ENCODE data around the gene TOP2A.

The TOP2A gene

DNA sequence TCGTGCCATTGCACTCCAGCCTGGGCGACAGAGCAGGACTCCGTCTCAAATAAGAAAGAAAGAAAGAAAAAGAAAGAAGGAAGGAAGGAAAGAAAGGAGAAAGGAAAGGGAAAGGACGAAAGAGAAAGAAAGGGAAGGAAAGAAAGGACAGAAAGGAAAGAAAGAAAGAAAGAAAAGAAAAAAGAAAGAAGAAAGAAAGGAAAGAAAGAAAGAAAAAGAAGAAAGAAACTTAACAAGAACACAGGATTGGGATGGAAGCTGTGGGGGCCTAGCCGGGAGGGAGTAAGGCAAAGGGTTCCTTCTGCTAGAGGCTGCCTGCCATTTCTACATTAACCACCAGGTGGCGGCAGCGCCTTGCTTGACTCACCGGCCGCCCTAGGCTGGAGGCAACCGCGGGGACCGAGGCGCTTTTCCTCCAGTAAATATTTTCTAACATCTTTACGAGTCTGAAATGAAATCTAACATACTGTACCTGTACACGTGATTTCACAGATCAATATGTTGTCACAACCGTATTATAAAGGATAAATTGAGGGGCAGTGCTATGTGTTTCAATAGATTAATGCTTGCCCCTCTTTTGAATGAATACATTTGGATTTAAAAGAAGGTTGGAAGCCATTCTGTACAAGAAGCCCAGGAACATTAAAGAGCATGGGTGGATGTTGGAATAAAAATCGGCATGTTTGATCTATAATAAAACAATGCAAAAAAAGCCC, 59.2 kb downstream of the TOP2A start:
- peak; percentile 84 for DNase-seq (ENCODE audit: low read depth)

DNA sequence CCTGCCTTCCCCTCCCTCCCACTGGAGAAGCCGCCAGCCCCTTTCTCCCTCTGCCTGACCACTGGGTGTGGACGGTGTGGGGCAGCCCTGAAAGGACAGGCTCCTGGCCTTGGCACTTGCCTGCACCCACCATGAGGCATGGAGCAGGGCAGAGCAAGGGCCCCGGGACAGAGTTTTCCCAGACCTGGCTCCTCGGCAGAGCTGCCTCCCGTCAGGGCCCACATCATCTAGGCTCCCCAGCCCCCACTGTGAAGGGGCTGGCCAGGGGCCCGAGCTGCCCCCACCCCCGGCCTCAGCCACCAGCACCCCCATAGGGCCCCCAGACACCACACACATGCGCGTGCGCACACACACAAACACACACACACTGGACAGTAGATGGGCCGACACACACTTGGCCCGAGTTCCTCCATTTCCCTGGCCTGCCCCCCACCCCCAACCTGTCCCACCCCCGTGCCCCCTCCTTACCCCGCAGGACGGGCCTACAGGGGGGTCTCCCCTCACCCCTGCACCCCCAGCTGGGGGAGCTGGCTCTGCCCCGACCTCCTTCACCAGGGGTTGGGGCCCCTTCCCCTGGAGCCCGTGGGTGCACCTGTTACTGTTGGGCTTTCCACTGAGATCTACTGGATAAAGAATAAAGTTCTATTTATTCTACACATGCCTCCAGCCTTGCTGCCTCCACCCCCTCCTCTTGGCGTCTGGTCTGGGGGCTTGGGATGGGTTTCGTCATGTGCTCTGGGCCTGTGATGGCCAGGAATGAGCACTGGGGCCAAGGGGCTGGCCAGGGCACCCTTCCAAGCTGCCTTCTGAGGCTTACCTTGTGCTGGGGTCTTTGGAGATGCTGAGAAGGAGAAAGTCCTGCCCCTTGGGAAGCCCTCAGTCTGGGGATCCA, 60.5 kb downstream of the TOP2A start:
- DNase-seq (ENCODE audit: low read depth), result no peak

DNA sequence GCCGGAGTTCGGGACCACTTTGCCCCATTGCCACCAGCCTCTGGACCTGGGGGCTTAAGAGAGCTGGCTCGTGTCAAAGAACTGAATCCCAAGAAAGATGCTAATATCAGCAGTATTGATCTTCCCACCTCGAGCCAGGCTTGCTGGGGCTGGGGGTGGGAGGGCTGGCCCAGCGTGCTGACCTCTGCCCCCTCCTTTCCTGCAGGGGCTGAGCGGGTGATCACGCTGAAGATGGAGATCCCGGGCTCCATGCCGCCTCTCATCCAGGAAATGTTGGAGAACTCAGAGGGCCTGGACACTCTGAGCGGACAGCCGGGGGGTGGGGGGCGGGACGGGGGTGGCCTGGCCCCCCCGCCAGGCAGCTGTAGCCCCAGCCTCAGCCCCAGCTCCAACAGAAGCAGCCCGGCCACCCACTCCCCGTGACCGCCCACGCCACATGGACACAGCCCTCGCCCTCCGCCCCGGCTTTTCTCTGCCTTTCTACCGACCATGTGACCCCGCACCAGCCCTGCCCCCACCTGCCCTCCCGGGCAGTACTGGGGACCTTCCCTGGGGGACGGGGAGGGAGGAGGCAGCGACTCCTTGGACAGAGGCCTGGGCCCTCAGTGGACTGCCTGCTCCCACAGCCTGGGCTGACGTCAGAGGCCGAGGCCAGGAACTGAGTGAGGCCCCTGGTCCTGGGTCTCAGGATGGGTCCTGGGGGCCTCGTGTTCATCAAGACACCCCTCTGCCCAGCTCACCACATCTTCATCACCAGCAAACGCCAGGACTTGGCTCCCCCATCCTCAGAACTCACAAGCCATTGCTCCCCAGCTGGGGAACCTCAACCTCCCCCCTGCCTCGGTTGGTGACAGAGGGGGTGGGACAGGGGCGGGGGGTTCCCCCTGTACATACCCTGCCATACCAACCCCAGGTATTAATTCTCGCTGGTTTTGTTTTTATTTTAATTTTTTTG, 61.6 kb downstream of the TOP2A start:
- no peak for DNase-seq (ENCODE audit: low read depth)

DNA sequence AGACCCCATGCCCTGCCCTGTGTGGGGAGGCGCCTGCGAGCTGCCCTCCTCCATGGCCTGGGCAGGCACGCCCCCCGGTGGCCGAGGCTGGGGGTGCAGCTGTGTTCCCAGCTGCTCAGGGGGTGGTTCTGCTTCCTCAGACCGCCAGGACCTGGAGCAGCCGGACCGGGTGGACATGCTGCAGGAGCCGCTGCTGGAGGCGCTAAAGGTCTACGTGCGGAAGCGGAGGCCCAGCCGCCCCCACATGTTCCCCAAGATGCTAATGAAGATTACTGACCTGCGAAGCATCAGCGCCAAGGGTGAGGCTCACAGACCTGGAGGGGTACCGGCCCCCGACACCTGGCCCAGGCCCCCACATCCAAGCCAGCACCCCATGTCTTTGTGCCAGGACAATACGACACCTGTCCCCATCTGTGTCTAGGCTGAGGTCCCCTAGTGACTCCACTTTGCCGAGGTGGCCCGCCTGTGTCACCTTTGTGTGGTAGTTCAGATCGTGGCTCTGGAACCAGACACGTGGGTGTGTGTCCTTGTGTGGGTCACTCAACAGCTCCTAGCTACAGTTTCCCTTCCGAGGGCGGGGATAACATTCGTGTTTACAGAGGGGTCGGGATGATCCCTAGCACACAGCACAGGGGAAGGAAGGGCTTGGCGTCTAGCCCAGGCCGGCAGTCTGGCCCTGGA, 62.4 kb downstream of the TOP2A start:
- DNase-seq (ENCODE audit: low read depth), result peak; percentile 73

DNA sequence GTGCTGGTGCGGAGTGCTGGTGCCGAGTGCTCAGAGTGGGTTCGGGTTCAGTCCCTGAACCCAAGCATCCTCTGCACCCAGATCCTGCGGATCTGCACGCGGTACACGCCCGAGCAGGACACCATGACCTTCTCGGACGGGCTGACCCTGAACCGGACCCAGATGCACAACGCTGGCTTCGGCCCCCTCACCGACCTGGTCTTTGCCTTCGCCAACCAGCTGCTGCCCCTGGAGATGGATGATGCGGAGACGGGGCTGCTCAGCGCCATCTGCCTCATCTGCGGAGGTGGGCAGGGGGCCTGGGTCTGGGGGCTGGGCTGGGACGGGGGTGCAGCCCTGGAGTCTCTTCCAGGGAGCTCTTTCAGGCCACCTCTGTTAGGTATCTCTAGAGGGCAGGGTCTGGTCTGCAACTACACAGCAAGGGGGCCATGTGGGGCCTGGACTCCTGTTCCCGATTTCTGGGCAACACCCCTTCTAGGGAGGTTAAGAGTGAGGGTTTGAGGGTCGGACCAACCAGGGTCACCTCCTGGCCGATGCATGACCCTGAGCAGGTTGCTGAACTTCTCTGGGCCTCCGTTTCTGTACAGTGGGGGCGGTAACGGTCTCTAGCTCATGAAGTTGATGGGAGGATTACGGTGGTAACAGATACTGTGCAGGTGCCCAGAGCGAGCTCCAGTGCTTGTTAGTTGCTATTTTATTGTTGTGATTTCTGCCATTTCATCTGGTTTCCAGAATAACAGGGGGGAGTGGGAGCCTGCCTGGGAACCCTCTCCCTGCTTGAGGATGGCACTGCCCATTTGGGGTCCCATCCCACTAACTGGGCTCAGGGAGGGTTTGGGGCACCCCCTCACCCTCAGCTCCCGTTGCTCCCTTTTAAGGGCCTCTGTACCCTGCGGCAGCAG, 63.2 kb downstream of the TOP2A start:
- no peak for DNase-seq (ENCODE audit: low read depth)

DNA sequence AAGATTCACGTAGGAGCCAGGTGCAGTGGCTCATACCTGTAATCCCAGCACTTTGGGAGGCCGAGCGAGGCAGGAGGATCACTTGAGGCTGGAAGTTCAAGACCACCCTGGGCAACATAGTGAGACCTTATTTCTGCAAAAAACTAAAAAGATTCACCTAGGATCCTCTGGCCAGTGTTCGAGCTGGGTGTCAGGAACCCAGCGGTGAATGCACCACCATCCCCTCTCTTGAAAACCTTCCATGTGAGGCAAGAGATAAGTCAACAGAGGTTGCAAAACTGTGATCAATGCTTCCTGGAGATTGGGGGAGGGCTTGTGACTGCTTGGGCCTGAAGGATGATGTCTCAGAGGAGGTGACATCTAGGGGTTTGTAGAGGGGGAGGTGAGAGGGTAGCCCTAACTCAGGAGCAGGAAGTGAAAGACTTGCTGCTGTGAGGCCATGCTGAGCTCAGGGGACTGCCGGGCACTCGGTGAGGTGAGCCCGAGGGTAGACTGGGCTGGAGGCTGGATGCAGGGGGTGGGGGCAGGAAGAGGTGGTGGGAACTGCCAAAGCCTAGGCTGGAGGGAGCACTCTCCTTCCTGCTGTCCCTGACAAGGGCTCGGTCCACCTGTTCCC, 64.8 kb downstream of the TOP2A start:
- no peak for DNase-seq (ENCODE audit: low read depth)

DNA sequence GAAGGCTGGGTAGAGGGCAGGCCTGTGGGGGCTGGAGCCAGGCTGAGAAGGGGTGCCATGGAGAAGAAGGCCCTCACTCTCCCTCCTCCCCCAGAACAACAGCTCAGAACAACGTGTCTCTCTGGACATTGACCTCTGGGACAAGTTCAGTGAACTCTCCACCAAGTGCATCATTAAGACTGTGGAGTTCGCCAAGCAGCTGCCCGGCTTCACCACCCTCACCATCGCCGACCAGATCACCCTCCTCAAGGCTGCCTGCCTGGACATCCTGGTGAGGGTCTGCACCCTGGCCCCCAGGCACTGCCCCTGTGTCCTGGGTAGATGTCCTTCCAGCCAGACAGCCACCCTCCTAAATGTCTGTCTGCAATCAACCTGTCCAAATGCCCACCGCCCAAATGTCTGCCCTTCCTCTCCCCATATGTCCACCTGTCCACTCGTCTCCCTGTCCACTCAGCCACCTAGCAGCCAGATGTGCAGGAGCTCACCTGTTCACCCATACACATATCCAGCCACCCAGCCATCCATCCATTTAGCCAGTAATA, 65.4 kb downstream of the TOP2A start:
- no peak for DNase-seq (ENCODE audit: low read depth)

DNA sequence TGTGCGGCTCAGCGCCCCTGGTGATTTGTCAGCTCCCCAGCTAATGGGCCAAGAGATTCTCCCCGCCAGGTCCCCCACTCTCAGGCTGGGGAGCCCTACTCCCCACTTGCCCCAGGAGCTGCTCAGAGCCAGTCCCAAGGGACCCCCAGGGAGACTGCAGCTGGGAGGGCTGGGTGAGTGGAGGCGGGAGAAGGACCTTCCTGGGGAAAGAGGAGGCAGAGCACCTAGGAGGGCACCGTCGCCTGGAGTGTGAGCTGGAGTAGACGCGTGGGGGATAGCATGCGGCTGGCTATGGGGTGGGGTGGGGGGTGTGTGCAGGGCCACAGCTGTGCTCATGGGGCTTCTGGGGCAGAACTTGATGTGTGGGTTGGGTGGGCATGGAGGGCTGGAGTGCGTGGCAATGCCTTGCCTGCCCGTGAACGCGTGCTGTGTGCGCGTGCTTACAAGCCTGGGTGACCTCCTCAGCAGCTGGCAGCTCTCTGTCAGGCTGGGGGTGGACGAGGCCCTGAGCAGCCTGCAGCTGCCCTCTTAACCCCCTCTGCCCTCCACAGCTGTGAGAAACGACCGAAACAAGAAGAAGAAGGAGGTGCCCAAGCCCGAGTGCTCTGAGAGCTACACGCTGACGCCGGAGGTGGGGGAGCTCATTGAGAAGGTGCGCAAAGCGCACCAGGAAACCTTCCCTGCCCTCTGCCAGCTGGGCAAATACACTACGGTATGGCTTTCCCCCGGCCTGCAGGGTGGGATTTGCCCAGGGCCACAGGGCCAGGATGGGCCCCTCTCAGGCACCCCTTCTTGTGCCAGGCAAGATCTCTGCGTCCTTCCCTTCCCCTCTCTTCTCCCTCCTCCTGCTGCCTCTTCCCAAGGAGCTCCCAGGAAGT, 66.1 kb downstream of the TOP2A start:
- DNase-seq (ENCODE audit: low read depth), result no peak

DNA sequence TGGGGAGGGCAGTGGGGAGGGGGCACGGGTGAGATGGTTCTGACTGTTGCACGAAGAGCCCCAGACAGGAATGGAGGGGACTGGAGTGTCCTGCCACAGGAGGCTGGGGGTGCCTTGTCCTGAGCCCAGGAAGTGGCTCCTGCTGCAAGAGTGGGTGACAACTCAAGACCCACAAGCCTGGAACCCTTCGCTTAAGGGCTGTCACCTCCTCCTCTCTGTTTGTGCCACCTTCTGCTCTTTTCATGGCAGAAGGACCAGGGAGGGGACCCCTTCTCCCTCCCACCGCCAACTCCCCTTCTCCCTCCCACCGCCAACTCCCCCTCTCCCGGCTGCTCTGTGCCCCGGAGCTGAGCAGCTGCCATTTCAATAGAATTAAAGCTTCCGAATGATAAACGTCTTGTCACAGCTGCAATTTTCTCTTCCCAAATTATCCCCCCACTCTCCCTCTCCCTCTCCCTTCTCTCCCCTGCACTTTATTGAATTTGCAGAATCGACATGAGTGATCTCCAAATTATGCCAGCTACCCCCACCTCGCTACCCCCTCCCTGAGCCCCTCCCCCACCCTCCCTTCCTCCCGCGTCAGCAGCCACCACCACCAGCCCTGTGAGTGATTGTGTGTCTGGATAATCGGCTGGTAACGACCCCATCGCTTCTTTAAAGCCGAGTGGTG, 66.9 kb downstream of the TOP2A start:
- no peak for DNase-seq (ENCODE audit: low read depth)

DNA sequence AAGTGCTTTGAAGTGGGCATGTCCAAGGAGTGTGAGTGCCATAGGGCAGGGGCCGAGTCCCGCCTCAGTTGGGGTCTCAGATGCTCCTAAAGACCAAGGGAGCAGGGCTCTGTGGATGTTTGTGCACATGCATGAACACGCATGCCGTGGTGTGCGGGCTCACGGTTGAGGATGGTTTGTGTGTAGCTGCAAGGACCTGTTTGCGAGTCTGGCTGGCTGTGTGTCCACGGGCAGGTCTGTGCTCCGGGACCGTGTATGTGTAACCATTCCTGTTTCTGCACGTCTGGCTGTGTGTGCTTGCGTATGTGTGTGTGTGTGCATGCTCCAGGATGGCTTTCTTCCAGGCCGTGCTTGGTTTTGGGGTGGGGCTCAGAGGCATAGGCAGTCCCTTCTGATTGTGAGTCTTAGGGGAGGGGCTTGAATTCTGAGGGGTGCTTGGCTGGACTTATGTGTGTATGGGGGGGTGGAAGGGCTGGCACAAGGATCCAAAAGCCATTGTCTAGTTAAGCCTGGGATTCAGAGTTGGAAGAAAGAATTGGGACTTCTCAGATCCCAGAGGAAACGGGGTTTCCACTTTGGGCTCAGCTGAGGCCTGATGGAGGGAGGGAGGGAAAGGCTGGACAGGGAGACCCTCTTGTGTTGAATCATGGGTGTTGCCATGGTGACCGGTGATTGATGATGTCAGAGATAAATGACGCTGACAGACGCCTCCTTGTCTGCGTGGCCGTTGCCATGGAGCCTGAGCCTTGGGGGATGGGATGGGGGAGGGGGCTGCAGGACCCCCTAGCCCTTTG, 67.6 kb downstream of the TOP2A start:
- no peak for DNase-seq (ENCODE audit: low read depth)

DNA sequence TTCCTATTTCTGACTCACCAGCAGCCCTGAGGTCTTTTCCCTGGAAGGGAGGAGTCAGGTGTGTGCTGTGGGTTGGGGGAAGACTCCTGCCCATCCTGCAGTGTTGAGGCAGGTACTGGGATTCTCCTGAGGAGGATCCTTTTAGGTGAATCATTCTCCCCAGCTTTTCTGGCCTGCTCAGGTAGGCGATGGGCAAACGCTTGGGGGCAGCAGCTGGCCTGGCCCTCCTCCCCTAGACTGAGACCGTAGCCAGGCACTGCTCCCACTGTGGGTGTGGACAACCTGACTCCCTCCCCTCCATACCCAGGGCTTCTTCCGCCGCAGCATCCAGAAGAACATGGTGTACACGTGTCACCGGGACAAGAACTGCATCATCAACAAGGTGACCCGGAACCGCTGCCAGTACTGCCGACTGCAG, 68.2 kb downstream of the TOP2A start:
- no peak for DNase-seq (ENCODE audit: low read depth)

DNA sequence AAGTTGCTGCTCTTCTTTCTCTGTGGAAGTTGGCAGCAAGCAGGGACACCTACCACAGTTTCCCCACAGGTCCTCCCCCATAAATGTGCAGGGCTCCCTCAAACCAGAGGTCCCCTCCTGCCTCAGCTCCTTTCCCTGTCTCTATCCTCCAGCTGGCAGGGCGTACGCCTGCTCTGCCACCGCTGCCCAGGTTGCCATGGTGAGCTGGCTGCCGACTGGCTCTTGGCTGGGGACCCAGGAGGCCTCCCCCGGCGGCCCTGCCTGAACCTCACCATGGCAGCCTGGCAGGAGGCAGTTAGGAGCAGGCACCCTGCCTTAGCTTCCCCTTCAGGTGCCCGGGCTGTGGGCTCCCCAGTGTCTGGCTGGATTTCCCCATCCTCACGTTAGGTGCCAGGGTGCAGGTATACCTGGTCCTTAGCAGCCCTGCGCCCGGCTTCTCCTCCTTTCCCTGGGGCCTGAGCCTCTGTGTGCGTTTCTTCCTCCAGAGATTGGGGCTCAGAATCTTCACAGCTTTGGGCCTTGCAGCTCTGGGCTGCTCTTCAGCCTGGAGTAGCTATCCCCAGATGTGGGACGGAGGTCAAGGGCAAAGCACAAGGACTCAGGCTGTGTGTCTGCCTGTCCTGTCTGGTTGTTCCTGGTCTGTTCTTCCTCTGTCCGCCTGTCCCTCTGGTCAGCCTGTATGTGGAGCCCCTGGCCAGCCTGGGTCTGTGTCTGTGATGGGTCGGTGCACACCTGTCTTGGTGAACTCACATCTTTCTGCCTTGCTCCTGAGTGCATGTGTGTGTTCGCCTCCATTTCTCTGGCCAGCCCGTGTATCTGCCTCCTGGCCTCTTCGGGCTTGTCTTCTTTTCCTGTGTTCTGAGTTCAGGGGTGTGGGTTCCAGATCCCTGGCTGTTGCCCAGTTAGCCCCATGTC, 68.9 kb downstream of the TOP2A start:
- no peak for DNase-seq (ENCODE audit: low read depth)

DNA sequence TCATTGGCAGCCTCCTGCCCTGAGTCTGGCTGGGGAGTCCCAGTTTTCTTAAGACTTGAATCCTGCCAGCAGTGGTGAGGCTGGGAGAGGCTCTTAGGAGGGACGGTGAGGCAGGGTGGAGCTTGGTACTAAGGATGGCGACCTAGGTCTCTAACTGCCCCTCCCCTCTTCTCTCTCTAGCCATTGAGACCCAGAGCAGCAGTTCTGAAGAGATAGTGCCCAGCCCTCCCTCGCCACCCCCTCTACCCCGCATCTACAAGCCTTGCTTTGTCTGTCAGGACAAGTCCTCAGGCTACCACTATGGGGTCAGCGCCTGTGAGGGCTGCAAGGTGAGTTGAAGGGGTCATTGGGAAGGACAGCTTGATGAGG, 69.6 kb downstream of the TOP2A start:
- no peak for DNase-seq (ENCODE audit: low read depth)

DNA sequence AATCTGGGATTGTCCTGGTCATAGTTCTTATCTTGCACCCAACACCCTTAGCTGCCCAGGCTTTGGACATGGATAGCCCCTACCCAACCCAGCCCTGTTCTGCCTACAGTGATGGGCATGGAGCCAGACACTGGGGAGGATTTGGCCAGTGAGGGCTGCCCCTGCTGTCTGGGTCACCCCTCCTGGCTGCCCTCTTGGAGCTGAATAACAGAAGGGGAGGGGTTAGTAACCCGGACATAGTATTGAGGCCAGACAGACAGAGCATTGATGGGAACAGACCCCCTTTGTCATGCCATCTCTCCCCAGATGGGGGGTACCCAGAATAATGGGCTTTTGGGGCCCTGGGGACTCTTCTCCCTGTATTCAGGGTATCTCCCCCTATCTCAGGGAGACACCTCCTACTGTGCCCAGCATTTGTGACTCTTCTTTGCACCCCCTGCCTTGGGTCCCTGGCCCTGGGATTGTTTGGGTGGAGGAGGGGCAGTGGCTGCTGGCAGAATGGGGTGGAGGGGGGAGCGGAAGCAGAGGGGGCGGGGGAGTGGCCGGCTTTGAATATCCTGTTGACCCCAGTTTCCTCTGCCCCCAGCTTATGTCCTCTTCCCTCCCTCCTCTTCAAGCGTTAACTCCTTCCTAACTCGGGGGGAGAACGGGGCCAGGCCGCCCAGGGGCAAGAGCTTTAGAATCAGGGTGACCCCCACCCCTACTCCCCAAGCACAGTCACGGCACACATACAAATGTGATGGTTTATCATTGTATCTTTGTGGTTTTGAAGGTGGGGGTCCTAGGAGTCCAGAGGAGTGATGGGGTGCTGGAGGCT, 70.2 kb downstream of the TOP2A start:
- DNase-seq (ENCODE audit: low read depth), result no peak

DNA sequence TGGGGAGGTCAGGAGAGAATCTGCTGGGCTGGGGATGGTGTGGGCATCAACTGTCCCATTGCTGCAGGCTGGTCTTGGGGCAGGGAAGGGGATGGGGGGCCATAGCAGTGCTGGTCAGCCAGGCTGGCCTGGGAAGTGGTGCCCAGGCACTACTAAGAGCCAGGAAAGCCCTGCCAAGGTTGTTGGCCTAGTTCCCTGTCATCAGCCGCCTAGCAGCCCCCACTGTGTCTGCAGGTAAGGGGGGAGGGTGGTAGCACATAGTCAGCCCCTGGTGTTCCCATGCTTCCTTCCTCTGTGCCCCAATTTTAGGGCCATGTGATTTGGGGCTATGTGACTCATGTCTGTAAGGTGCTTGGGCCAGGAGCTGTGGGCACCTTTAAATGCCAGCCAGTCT, 70.9 kb downstream of the TOP2A start:
- DNase-seq (ENCODE audit: low read depth), result no peak
